Brain microvascular endothelial cell (primary cell): Measurements from ENCODE around the gene TXNRD2.

Experiments
- DNase-seq: peaks from one replicate; pipeline ENCODE4 v3.0.0-alpha.2; 2020
- H3K27ac ChIP-seq: fragments of 250-450 bp; sonication (Bioruptor Pico); 2 replicates; pipeline ENCODE4 v1.5.1; 2020; ENCODE audit warnings: mild to moderate bottlenecking, moderate library complexity
- H3K27me3 ChIP-seq: fragments of 250-450 bp; sonication (Bioruptor Pico); replicated peaks from 2 replicates; pipeline ENCODE4 v1.5.1; 2020; ENCODE audit warnings: mild to moderate bottlenecking
- H3K36me3 ChIP-seq: fragments of 250-450 bp; sonication (Bioruptor Pico); replicated peaks from 2 replicates; pipeline ENCODE4 v1.5.1; 2020; ENCODE audit warnings: mild to moderate bottlenecking
- H3K4me3 ChIP-seq: 2 replicates; pipeline ENCODE4 v1.5.1; 2011; ENCODE audit warnings: low read depth, mild to moderate bottlenecking, control low read depth, low read length, moderate library complexity
- CTCF ChIP-seq: IDR thresholded peaks from 2 replicates; pipeline ENCODE4 v1.5.1; 2011; ENCODE audit warnings: low read depth, mild to moderate bottlenecking, moderate library complexity, low read length, control low read depth, inconsistent platforms; ENCODE audit errors: missing control alignments
- in situ Hi-C: cut with HindIII; loops from 2 replicates; pipeline ENCODE4 v1.10.0; 2017; ENCODE audit warnings: low sequenced_read_pairs, low pct_ligation_motif_present

Gene TXNRD2

DNA sequence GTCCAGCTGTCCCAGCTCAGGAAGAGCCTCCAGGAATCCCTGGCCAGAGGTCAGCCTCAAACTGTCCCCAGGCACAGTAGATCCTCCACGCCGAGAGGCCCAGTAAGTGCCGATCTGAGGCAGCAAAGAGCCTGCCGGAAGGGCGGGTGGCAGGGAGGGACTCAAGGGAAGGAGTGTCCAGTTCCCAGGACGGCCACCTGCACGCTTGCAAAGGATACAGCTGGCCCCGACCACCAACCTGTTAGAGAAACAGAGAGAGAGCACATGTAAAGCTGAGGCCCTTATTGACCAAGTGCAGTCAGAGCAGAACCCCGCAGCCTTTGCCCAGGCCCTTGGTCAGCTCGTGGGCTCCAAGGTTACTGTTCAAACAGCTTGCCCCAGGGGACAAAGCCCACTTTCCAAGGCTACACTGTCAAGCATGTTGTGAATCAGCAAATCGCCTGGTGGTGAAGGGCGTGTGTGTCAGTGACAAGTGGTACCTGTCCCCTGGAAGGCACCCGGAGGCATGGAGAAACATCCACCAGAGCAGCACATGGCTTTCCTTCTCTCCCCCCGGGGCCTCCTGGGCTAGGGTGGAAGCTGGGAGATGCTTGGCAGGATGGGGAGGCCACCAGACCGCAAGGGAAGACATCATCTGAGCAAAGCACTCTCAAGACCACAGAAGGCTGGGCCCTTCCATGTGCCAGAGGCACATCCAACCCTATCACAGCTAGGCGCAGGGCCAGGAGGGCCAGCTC lies 42.6 kb downstream of the TXNRD2 start:
- peaks cover under 1% of the 10 kb centered on the region for H3K36me3 ChIP-seq
- no peak overlapping the region for H3K27ac ChIP-seq
- no peak for TF ChIP-seq CTCF
- in situ Hi-C loops = no loop called here
- no peak overlapping the region for H3K4me3 ChIP-seq
- no peaks in the 10 kb centered on the region for H3K27me3 ChIP-seq
- no peak for DNase-seq

GRCh38 chr22:19898145-19898544 lies 43.5 kb downstream of the TXNRD2 start:
- H3K4me3 ChIP-seq = no peak overlapping the region
- H3K27ac ChIP-seq = no peak overlapping the region
- H3K27me3 ChIP-seq = no peaks in the 10 kb centered on the region
- in situ Hi-C loops = no loop called here
- no peak for TF ChIP-seq CTCF
- DNase-seq = no peak
- peaks cover 3% of the 10 kb centered on the region for H3K36me3 ChIP-seq

DNA sequence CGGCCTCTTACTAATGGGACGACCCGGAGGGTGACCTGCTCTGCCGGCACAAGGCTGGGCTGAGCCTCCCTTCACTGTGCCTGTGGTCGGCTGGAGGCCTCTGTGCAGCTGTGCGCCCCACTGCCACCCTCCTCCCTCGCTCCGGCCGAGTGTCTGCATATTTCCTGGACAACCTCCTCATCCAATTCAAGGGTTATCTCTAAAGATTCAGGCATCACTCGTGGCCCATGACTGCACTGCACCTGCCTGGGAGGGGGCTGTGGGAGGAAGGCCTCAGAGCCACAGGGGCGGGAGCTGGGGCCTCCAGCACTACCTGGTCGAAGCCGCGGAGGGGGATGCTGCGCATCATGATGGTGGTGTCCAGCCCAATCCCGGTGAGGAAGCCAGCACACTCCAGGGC lies 43.9 kb downstream of the TXNRD2 start:
- Histone ChIP-seq H3K27me3 (no peaks in the 10 kb centered on the region), H3K36me3 (peaks cover 3% of the 10 kb centered on the region), H3K27ac (no peak overlapping the region), H3K4me3 (no peak overlapping the region)
- in situ Hi-C loops = no loop called here
- no peak for DNase-seq
- TF ChIP-seq CTCF = no peak

DNA sequence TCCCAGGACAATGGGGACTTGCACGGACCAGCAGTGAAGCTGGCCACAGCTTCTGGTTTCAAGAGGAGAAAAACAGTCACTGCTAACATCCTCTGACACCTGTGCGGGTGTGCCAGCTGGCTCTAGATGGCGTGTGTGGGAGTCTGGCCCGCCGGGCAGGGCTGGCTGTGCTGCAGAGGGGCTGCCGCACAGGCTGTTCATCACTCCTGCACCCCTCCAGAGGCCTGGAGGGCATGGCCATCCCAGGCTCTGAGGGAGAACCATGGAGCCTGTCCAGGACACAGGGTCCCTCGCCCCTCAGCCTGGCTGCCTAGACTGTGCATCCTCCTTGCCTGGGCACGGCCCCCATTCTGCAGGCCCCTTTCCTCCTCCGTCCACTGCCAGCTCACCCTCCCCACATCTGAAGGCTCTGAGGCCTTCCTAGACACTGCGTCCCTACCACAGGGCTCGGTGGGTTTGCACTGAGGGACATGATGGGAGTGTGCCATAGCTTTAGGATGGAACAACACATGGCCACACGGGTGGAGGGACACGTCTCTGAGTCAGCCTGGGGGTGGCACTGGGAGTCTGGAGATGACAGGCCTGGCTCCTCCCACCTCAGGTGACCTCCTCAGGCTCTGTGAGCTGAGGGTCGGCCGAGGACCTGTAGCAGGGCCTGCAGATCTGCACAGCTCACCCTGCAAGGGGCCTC lies 44.8 kb downstream of the TXNRD2 start:
- Histone ChIP-seq H3K4me3 (no peak overlapping the region), H3K36me3 (peaks cover 3% of the 10 kb centered on the region), H3K27ac (no peak overlapping the region), H3K27me3 (no peaks in the 10 kb centered on the region)
- in situ Hi-C loops = no loop called here
- no peak for TF ChIP-seq CTCF
- DNase-seq = no peak

DNA sequence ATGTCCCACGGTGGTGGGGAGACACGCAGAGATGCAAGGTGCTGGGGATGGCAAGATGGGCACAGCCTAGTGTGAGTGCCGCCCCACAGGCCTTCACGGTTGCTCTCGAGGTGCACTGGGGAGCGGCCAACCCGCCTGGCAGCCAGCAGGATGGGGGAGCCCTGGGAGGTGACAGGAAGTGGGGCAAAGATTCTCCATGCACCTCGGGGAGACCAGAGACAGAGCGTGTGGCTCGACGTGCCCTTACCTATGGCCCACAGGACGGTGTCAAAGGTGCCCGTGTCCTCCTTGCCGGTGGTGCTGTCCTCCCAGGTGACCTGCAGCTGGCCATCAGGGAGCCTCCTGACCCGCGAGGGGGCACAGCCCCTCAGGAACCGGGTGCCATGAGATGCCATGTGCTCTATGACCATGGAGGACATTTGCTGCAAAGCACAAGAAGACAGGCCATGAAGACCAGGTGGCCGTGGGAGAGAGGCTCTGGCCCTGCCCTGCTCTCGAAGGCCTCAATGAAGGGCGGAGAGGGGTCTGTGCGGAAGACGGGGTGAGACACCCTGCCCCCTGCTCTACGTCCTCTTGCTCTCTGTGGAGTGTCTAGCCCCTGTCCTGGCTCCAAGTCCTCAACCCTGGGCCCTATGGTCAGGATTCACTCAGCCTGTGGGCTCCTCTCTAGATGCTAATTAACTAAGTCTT lies 46.3 kb downstream of the TXNRD2 start:
- Histone ChIP-seq H3K27me3 (no peaks in the 10 kb centered on the region), H3K36me3 (peaks cover 3% of the 10 kb centered on the region), H3K27ac (no peak overlapping the region), H3K4me3 (no peak overlapping the region)
- TF ChIP-seq CTCF = no peak
- no peak for DNase-seq
- in situ Hi-C loops = no loop called here
